Measurements from ENCODE around the gene TMPRSS13. TPM values are rescaled to one million over a fixed set of nuclear protein-coding genes. Genes with fewer than 3 reads are reported as not detected.
A peak's percentile ranks its signal among the peaks of the same experiment; 100 is the strongest.
"Not testable (repeated sequence)": the region's sequence is repeated elsewhere in the genome, so short reads cannot be mapped to it uniquely, and the experiment has no call there.

TMPRSS13 gene
- total RNA-seq, 1 experiment from 2014 or later, result 1.1 TPM

DNA sequence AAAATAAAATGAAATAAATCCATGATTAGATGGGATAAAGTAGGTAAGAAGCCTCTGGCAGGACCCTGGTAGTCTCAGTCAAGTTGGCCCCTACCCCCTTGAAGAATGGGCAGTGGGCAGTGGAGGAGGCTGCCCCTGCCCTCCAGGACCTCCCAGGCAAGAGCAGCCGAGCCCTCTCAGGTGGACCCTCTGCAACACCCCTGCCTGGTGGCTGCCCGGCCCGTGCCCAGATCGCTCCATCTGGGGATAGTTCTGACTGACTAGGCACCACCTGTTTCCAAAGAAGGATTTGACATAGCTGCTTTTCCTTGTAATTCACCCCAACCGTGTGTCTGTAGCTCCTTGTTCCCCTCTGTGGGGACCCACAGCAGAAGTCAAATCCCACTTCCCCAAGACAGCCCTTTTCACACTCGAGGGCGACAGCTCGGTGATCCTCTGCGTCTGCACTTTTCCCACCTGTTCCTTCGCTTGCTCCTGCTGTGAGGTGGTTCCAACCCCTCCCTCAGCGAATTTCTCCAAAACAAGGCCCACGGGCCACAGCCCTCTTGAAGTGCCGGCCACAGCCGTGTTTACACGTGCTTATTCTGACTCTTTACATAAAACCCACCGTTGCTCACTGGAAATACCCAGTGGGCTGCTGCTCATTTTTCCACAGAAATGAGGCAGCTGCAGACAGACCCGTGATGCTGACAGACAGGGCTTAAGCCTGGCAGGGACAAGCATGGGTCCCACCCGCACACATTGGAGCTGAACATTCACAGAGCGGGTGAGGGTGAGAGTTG is 5.5 kb upstream of the TMPRSS13 start:
- in situ Hi-C loops (cut with HindIII; ENCODE audit: low pct_unique_long_range_greater_than_20kb, low sequenced_read_pairs), result loop anchor here (25.0 kb wide), 1 partner anchor 122 kb away; the partner anchor contains the start of gene FXYD2
- no peak for DNase-seq (ENCODE audit: low read depth, low spot score)

- no peak for DNase-seq (ENCODE audit: low read depth, low spot score)
- in situ Hi-C loops (cut with HindIII; ENCODE audit: low pct_unique_long_range_greater_than_20kb, low sequenced_read_pairs), result loop anchor here (25.0 kb wide), 1 partner anchor 122 kb away; the partner anchor contains the start of gene FXYD2
These were observed 4.7 kb upstream of the TMPRSS13 start for GRCh38 chr11:117933930-117934329.

DNA sequence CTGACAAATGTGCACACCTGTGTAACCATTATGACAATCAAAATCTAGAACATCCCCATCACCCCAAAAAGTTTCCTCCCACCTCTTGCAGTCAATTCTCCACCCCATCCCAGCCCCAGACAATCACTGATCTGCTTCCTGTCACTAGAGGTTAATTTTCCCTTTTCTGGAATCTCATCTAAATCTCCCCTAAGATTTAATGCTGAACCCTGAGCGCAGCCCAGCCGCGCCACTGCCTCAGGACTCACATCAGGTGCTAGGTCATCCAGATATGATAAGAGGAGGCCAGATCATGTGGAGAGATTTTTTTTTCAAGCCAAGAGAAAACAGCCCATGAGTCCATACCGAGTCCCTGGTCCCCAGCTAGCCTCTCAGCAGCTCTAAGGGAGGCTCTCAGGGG is 4.3 kb upstream of the TMPRSS13 start:
- in situ Hi-C loops (cut with HindIII; ENCODE audit: low pct_unique_long_range_greater_than_20kb, low sequenced_read_pairs), result loop anchor here (25.0 kb wide), 1 partner anchor 121 kb away; the partner anchor contains the start of gene FXYD2
- no peak for DNase-seq (ENCODE audit: low read depth, low spot score)

DNA sequence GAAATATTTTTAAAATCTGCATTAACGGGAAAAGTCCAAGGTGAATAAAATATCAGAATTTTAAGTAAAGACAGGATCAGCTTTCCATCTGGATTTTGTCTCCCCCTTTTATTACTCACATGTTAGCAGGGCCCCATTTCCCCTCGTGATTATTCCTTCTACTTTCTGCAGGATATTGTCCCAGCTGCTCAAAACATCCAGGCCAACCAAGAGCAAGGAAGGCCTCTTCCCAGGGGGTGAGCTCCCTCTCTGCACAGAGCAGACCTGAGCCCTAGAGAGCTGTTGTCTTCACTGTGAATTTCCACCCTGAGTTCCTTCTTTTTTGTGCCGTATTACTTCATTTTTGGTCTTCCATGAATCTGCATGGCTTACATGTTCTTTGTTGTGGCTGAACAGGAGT is 3.7 kb upstream of the TMPRSS13 start:
- in situ Hi-C loops (cut with HindIII; ENCODE audit: low pct_unique_long_range_greater_than_20kb, low sequenced_read_pairs), result loop anchor here (25.0 kb wide), 1 partner anchor 121 kb away; the partner anchor contains the start of gene FXYD2
- DNase-seq (ENCODE audit: low read depth, low spot score), result no peak

DNA sequence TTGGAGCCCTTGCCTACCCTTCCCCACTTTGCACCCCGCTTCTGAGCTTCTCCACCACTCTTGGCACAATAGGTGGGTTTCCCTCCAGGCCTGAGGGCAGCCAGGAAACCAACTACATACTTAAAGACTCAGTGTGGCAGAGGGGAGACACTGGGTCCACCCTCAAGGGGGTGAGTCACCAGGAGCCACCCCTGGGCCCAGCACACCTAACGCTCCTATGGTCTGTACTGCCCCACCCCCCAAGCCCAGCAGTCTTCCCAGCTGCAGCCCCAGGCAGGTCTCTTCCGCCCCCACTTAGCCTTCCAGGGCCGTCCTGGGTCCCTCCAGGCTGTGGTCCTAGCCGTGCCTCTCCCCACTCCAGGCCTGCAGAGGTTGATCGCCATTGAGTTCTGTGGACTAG is 3.2 kb upstream of the TMPRSS13 start:
- in situ Hi-C loops (cut with HindIII; ENCODE audit: low pct_unique_long_range_greater_than_20kb, low sequenced_read_pairs), result loop anchor here (25.0 kb wide), 1 partner anchor 120 kb away; the partner anchor contains the start of gene FXYD2
- no peak for DNase-seq (ENCODE audit: low read depth, low spot score)

GRCh38 chr11:117931971-117932370 is 2.8 kb upstream of the TMPRSS13 start:
- in situ Hi-C loops (cut with HindIII; ENCODE audit: low pct_unique_long_range_greater_than_20kb, low sequenced_read_pairs), result loop anchor here (25.0 kb wide), 1 partner anchor 120 kb away; the partner anchor contains the start of gene FXYD2
- DNase-seq (ENCODE audit: low read depth, low spot score), result no peak

DNA sequence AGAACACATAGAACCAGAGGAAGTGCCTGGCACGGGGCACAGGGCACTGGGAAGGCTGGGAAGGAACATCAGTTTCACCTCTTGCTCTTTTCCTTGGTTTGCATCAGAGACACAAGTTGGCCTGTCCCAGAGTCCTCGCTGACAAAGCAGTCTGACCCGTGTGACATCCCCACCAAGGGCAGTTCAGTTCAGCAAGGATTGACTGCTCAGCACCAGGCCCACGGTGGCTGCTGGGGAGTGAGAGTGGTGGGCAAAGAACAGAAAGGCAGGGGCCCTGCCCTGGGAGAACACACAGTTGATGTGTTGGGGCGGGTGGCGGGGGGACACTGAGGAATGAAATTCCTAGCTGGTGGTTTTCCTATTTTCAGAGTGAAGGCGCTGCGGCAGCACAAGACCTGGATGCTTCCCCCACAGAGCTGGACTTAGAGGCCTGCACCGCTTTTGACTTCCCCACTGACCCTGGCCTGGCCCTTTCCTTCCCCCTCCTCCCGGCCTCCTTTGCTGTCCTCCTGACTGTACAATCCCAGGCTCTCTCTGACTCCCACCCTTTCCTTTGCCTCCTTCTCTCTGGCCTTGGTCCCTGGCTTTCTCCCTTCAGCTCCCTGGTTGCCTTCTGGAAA is 2.2 kb upstream of the TMPRSS13 start:
- no peak for DNase-seq (ENCODE audit: low read depth, low spot score)
- in situ Hi-C loops (cut with HindIII; ENCODE audit: low pct_unique_long_range_greater_than_20kb, low sequenced_read_pairs), result loop anchor here (25.0 kb wide), 1 partner anchor 119 kb away; the partner anchor contains the start of gene FXYD2

GRCh38 chr11:117930668-117931330 is 1.6 kb upstream of the TMPRSS13 start:
- in situ Hi-C loops (cut with HindIII; ENCODE audit: low pct_unique_long_range_greater_than_20kb, low sequenced_read_pairs), result loop anchor here (25.0 kb wide), 1 partner anchor 118 kb away; the partner anchor contains the start of gene FXYD2
- no peak for DNase-seq (ENCODE audit: low read depth, low spot score)

GRCh38 chr11:117929916-117930570 is 841 bp upstream of the TMPRSS13 start:
- in situ Hi-C loops (cut with HindIII; ENCODE audit: low pct_unique_long_range_greater_than_20kb, low sequenced_read_pairs), result loop anchor here (25.0 kb wide), 1 partner anchor 118 kb away; the partner anchor contains the start of gene FXYD2
- peak; percentile 64 for DNase-seq (ENCODE audit: low read depth, low spot score)

- DNase-seq (ENCODE audit: low read depth, low spot score), result no peak
- in situ Hi-C loops (cut with HindIII; ENCODE audit: low pct_unique_long_range_greater_than_20kb, low sequenced_read_pairs), result loop anchor here (25.0 kb wide), 1 partner anchor 116 kb away; the partner anchor contains the start of gene FXYD2
These were observed 608 bp downstream of the TMPRSS13 start for GRCh38 chr11:117928446-117929141.

DNA sequence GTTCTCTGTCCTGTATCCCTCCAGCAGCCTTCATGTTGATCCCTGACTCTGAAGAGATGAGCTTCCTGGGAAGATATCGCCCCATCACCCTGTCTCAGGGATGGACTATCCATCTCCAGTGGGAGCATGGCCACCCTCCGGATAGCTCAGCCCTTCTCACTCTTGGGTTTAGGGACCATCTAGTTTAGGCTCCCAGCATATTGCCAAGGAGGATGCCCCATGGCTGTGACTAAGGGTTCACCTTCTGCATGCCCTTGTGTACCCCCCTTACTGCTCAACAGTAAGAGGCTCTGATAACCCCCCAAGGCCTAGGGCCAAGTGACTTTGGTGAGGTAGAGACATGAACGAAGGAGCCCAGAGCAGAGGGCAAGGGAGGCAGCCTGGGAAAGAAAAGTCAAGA is 1.3 kb downstream of the TMPRSS13 start:
- DNase-seq (ENCODE audit: low read depth, low spot score), result no peak
- in situ Hi-C loops (cut with HindIII; ENCODE audit: low pct_unique_long_range_greater_than_20kb, low sequenced_read_pairs), result loop anchor here (25.0 kb wide), 1 partner anchor 116 kb away; the partner anchor contains the start of gene FXYD2

DNA sequence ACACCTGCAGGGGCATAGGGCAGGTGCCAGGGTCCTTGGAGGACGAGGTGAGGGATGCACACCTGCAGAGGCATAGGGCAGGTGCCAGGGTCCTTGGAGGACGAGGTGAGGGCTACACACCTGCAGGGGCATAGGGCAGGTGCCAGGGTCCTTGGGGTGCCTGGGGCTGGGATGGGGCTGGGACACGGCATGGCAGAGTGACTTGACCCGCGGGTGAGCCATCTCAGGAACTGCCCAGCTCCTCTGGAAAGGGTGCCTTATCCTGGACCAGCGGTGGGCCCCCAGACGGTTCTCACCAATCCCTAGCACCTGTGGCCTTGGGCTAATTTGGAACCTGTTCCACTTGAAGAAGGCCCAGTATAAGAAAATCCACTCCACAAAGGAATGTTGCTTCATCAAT is 3.0 kb downstream of the TMPRSS13 start:
- in situ Hi-C loops (cut with HindIII; ENCODE audit: low pct_unique_long_range_greater_than_20kb, low sequenced_read_pairs), result loop anchor here (25.0 kb wide), 1 partner anchor 114 kb away; the partner anchor contains the start of gene FXYD2
- not testable (repeated sequence) for DNase-seq (ENCODE audit: low read depth, low spot score)

DNA sequence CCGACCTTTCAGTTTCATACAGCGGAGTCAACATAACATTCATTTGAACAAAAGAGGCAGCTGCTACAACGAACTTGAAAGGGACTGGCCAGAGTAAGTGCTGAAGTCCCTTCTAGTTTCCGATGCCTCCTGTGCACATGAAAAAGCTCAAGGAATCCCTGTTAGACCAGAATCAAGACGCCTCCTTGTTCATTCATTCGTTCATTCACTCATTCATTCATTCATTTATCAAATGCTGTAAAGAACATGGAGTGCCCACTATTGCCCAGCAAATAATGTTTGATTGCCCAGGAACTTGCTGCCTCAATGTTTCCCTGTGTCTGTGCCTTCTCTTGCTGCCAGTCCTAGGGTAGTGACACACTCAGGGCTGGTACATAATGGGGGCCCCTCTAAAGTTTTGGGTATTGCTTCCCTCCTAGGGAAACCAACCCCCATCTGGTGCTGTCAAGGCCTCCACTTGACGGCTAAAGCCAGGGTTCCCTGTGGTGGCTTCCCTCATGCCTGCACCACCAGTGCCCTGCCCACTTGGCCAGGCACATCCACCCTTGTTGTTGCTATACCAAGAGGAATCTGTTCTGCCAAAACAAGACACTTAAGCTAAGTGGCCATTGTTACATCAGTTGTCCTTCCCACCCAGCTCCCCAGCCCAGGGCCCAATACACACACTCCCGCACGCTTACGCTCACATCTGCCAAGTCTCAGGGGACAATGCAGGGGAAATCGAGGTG is 3.8 kb downstream of the TMPRSS13 start:
- no peak for DNase-seq (ENCODE audit: low read depth, low spot score)
- in situ Hi-C loops (cut with HindIII; ENCODE audit: low pct_unique_long_range_greater_than_20kb, low sequenced_read_pairs), result loop anchor here (25.0 kb wide), 1 partner anchor 113 kb away; the partner anchor contains the start of gene FXYD2

GRCh38 chr11:117924631-117925170 is 4.5 kb downstream of the TMPRSS13 start:
- no peak for DNase-seq (ENCODE audit: low read depth, low spot score)
- in situ Hi-C loops (cut with HindIII; ENCODE audit: low pct_unique_long_range_greater_than_20kb, low sequenced_read_pairs), result loop anchor here (25.0 kb wide), 1 partner anchor 112 kb away; the partner anchor contains the start of gene FXYD2

DNA sequence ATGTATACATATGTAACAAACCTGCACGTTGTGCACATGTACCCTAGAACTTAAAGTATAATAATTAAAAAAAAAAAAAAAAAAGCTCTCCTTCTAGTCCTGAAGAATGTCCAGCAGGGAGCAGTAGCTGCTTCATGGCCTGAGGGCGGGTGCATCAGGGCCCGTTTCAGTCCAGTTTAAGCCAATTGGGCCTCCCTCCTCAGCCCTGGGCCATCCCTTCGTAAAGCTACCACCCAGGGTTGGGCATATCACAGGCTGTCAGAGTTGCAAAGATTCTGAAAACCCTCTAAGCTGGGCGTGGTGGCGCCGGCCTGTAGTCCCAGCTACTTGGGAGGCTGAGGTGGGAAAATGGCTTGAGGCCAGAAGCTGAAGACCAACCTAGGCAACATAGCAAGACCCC is 5.4 kb downstream of the TMPRSS13 start:
- in situ Hi-C loops (cut with HindIII; ENCODE audit: low pct_unique_long_range_greater_than_20kb, low sequenced_read_pairs), result no loop called here
- peak; percentile 13 for DNase-seq (ENCODE audit: low read depth, low spot score)

GRCh38 chr11:117923275-117923674 is 5.9 kb downstream of the TMPRSS13 start:
- in situ Hi-C loops (cut with HindIII; ENCODE audit: low pct_unique_long_range_greater_than_20kb, low sequenced_read_pairs), result no loop called here
- DNase-seq (ENCODE audit: low read depth, low spot score), result no peak
